Right cardiac atrium (tissue), 5 donors: ENCODE data around the gene SMC6. TPM values are rescaled to one million over a fixed set of nuclear protein-coding genes. Genes with fewer than 3 reads are reported as not detected.
A peak's percentile ranks its signal among the peaks of the same experiment; 100 is the strongest.

Source experiments
- ATAC-seq, 2 donors: fragments of 200-7000 bp; cut with Tn5 transposase; one replicate each; pipeline versions ENCODE4 v1.8.0 to v1.9.1; 2020; ENCODE audit warnings: moderate library complexity in 2 of 2, mild to moderate bottlenecking in 1 of 2
- DNase-seq, 3 donors: peaks; one replicate each; pipeline ENCODE4 v3.0.0-alpha.2; 2020
- H3K27ac ChIP-seq: one replicate; pipeline ENCODE4 v1.5.1; 2013; ENCODE audit warnings: mild to moderate bottlenecking, low read length, control low read depth, moderate library complexity
- H3K27me3 ChIP-seq: one replicate; pipeline ENCODE4 v1.6.1; 2013; ENCODE audit not compliant: control insufficient read depth, insufficient read depth
- H3K4me1 ChIP-seq: one replicate; pipeline ENCODE4 v1.6.1; 2013; ENCODE audit warnings: low read length; ENCODE audit not compliant: control insufficient read depth, insufficient read depth
- H3K4me3 ChIP-seq: one replicate; pipeline ENCODE4 v1.5.1; 2013; ENCODE audit warnings: low read length, control low read depth
- H3K9me3 ChIP-seq: one replicate; pipeline ENCODE4 v1.6.1; 2013; ENCODE audit warnings: low read length; ENCODE audit not compliant: control insufficient read depth
- WGBS: extraction: QIAGEN DNeasy Blood & Tissue Kit; methylation state at CpG from one replicate; pipeline ENCODE4 v1.1.7; 2013; 5-methylcytosine and 5-hydroxymethylcytosine counted together
- intact Hi-C, 4 donors: fragments of 100-400 bp; cut with DNase I; formaldehyde crosslinking; loops; one replicate each; pipeline versions ENCODE4 v1.11.0 to v1.14.0; 2022 to 2023
- polyA plus RNA-seq: library from polyadenylated mRNA; stranded (reverse); fragments of 200-250 nt; gene quantifications from one replicate; pipeline ENCODE4 v1.2.3, GENCODE V29; 2013
- total RNA-seq, 4 donors: library from RNA; stranded (reverse); fragmentation: NEBNext Ultra II Directional; extraction: Animal tissue kit (Norgen Biotek cat#: 25700); gene quantifications; one replicate each; pipeline ENCODE4 v1.2.1, GENCODE V29; 2021
- donor health status: healthy with polysubstance abuse.
- donor health status: DM: no; HTN: yes; CAD: no.
- donor health status: DM: no; HTN: no; CAD: no.
- donor health status: DM: no; HTN: yes; CAD: no; lungs with severe emphysema.
- donor health status: DM: yes; HTN: yes; CAD: no.

The SMC6 gene
- total and polyA plus RNA-seq, 5 donors = 10.0 to 14.6 (median 12.7) TPM

GRCh38 chr2:17792515-17792914 lies 38.9 kb upstream of the SMC6 start:
- Histone ChIP-seq H3K4me3 (no peak overlapping the region), H3K27me3 (no peaks in the 10 kb centered on the region), H3K27ac (no peak overlapping the region), H3K4me1 (no peaks in the 10 kb centered on the region), H3K9me3 (no peaks in the 10 kb centered on the region)
- WGBS = 81% methylated on average over 1 of the region's 1 CpG
- no peak for DNase-seq
- no peak for ATAC-seq
- intact Hi-C loops = no loop called here

GRCh38 chr2:17791817-17792130 lies 38.2 kb upstream of the SMC6 start:
- H3K27ac ChIP-seq = no peak overlapping the region
- ATAC-seq (no peak), DNase-seq (no peak)
- no peaks in the 10 kb centered on the region for H3K4me1 ChIP-seq
- whole genome bisulfite sequencing = 63% methylated on average over 2 of the region's 2 CpGs
- H3K27me3 ChIP-seq = no peaks in the 10 kb centered on the region
- no peak overlapping the region for H3K4me3 ChIP-seq
- intact Hi-C loops = no loop called here
- H3K9me3 ChIP-seq = no peaks in the 10 kb centered on the region

GRCh38 chr2:17791121-17791816 lies 37.7 kb upstream of the SMC6 start:
- H3K27ac ChIP-seq = no peak overlapping the region
- ATAC-seq = no peak
- H3K4me3 ChIP-seq = no peak overlapping the region
- WGBS = 46% methylated on average over 5 of the region's 5 CpGs
- intact Hi-C loops = no loop called here
- H3K27me3 ChIP-seq = no peaks in the 10 kb centered on the region
- no peaks in the 10 kb centered on the region for H3K4me1 ChIP-seq
- DNase-seq = no peak
- H3K9me3 ChIP-seq = no peaks in the 10 kb centered on the region

GRCh38 chr2:17790536-17790935 lies 36.9 kb upstream of the SMC6 start:
- DNase-seq = no peak
- no peaks in the 10 kb centered on the region for H3K4me1 ChIP-seq
- no peaks in the 10 kb centered on the region for H3K9me3 ChIP-seq
- H3K4me3 ChIP-seq = no peak overlapping the region
- H3K27ac ChIP-seq = no peak overlapping the region
- 65% methylated on average over 1 of the region's 1 CpG for WGBS
- intact Hi-C loops = no loop called here
- no peaks in the 10 kb centered on the region for H3K27me3 ChIP-seq
- ATAC-seq = no peak

- no peaks in the 10 kb centered on the region for H3K9me3 ChIP-seq
- no peak for ATAC-seq
- H3K27ac ChIP-seq = no peak overlapping the region
- no peak overlapping the region for H3K4me3 ChIP-seq
- DNase-seq = no peak
- no peaks in the 10 kb centered on the region for H3K4me1 ChIP-seq
- no peaks in the 10 kb centered on the region for H3K27me3 ChIP-seq
- intact Hi-C loops = no loop called here
- 66% methylated on average over 4 of the region's 4 CpGs for WGBS
These were observed 35.2 kb upstream of the SMC6 start for GRCh38 chr2:17788773-17789172.

GRCh38 chr2:17786727-17787126 lies 33.1 kb upstream of the SMC6 start:
- H3K4me1 ChIP-seq = no peaks in the 10 kb centered on the region
- DNase-seq = no peak
- WGBS = 81% methylated on average over 3 of the region's 3 CpGs
- ATAC-seq = no peak
- no peak overlapping the region for H3K4me3 ChIP-seq
- no peak overlapping the region for H3K27ac ChIP-seq
- no peaks in the 10 kb centered on the region for H3K27me3 ChIP-seq
- intact Hi-C loops = no loop called here
- H3K9me3 ChIP-seq = no peaks in the 10 kb centered on the region

- Histone ChIP-seq H3K27ac (no peak overlapping the region), H3K4me1 (no peaks in the 10 kb centered on the region), H3K27me3 (no peaks in the 10 kb centered on the region), H3K4me3 (no peak overlapping the region), H3K9me3 (no peaks in the 10 kb centered on the region)
- WGBS = 87% methylated on average over 1 of the region's 1 CpG
- intact Hi-C loops = no loop called here
- ATAC-seq (no peak), DNase-seq (no peak)
These were observed 27.9 kb upstream of the SMC6 start for GRCh38 chr2:17781482-17781881.

- no peak overlapping the region for H3K4me3 ChIP-seq
- ATAC-seq (no peak), DNase-seq (no peak)
- no peak overlapping the region for H3K27ac ChIP-seq
- H3K4me1 ChIP-seq = no peaks in the 10 kb centered on the region
- 93% methylated on average over 1 of the region's 1 CpG for WGBS
- no peaks in the 10 kb centered on the region for H3K9me3 ChIP-seq
- no peaks in the 10 kb centered on the region for H3K27me3 ChIP-seq
- intact Hi-C loops = no loop called here
These were observed 26.9 kb upstream of the SMC6 start for GRCh38 chr2:17780546-17780945.

GRCh38 chr2:17772532-17772931 lies 18.9 kb upstream of the SMC6 start:
- Histone ChIP-seq H3K4me1 (no peaks in the 10 kb centered on the region), H3K4me3 (no peak overlapping the region), H3K27me3 (no peaks in the 10 kb centered on the region), H3K9me3 (no peaks in the 10 kb centered on the region), H3K27ac (no peak overlapping the region)
- ATAC-seq (no peak), DNase-seq (no peak)
- 70% methylated on average over 2 of the region's 2 CpGs for WGBS
- intact Hi-C loops = no loop called here

GRCh38 chr2:17771956-17772355 lies 18.3 kb upstream of the SMC6 start:
- intact Hi-C loops = no loop called here
- ATAC-seq (no peak), DNase-seq (no peak)
- Histone ChIP-seq H3K27ac (no peak overlapping the region), H3K27me3 (no peaks in the 10 kb centered on the region), H3K4me3 (no peak overlapping the region), H3K9me3 (no peaks in the 10 kb centered on the region), H3K4me1 (no peaks in the 10 kb centered on the region)
- 76% methylated on average over 2 of the region's 2 CpGs for WGBS

- Histone ChIP-seq H3K4me1 (no peaks in the 10 kb centered on the region), H3K9me3 (no peaks in the 10 kb centered on the region), H3K27me3 (no peaks in the 10 kb centered on the region), H3K4me3 (no peak overlapping the region), H3K27ac (no peak overlapping the region)
- intact Hi-C loops = no loop called here
- ATAC-seq = no peak
- no peak for DNase-seq
- WGBS = 98% methylated on average over 4 of the region's 4 CpGs
These were observed 15.3 kb upstream of the SMC6 start for GRCh38 chr2:17768894-17769293.

GRCh38 chr2:17765398-17765797 lies 11.8 kb upstream of the SMC6 start:
- WGBS = 47% methylated on average over 2 of the region's 2 CpGs
- no peak overlapping the region for H3K4me3 ChIP-seq
- no peaks in the 10 kb centered on the region for H3K4me1 ChIP-seq
- peak; percentile 31 to 56 for ATAC-seq
- no peaks in the 10 kb centered on the region for H3K9me3 ChIP-seq
- H3K27ac ChIP-seq = no peak overlapping the region
- no peak for DNase-seq
- H3K27me3 ChIP-seq = no peaks in the 10 kb centered on the region
- intact Hi-C loops = no loop called here
